Thyroid gland (tissue), 4 donors: ENCODE results near the gene TMEM69. TPM values are rescaled to one million over a fixed set of nuclear protein-coding genes. Genes with fewer than 3 reads are reported as not detected.
"Not testable (repeated sequence)": the region's sequence is repeated elsewhere in the genome, so short reads cannot be mapped to it uniquely, and the experiment has no call there.

Experiments used
- DNase-seq, 2 donors: peaks; one replicate each; pipeline ENCODE4 v3.0.0-alpha.2; 2019
- H3K27ac ChIP-seq, 3 donors: fragments of 200-600 bp; sonication (generic); 1 replicate in 2 of 3; 2 replicates in 1 of 3; pipeline ENCODE4 v1.5.1; 2016 to 2019; ENCODE audit warnings: mild to moderate bottlenecking in 1 of 3, moderate library complexity in 1 of 3
- H3K27me3 ChIP-seq: fragments of 200-600 bp; sonication (generic); one replicate; pipeline ENCODE4 v1.5.1; 2019
- H3K36me3 ChIP-seq, 2 donors: fragments of 200-600 bp; sonication (generic); one replicate each; pipeline ENCODE4 v1.5.1; 2016 to 2019
- H3K4me1 ChIP-seq, 2 donors: fragments of 200-600 bp; sonication (generic); one replicate each; pipeline ENCODE4 v1.5.1; 2017 to 2019
- H3K4me3 ChIP-seq, 3 donors: fragments of 200-600 bp; sonication (generic); replicated peaks in 1 of 3; 1 replicate in 2 of 3; 2 replicates in 1 of 3; pipeline ENCODE4 v1.5.1; 2016; ENCODE audit warnings: mild to moderate bottlenecking in 1 of 3
- H3K9me3 ChIP-seq: fragments of 200-600 bp; sonication (generic); one replicate; pipeline ENCODE4 v1.5.1; 2017
- POLR2A ChIP-seq, 2 donors: fragments of 450-650 bp; IDR thresholded peaks; one replicate each; pipeline ENCODE4 v1.6.1; 2017; ENCODE audit warnings: antibody characterized with exemption in 2 of 2, mild to moderate bottlenecking in 2 of 2, moderate library complexity in 1 of 2
- WGBS, 2 donors: methylation state at CpG; one replicate each; pipeline ENCODE4 v1.1.5; 2017; 5-methylcytosine and 5-hydroxymethylcytosine counted together
- intact Hi-C: fragments of 100-400 bp; cut with DNase I; formaldehyde crosslinking; loops from one replicate; pipeline ENCODE4 v1.15.1; 2023
- total RNA-seq, 4 donors: library from RNA; depleted of rRNA; stranded (reverse); fragments of >200 nt; gene quantifications; one replicate each; pipeline ENCODE4 v1.2.3, GENCODE V29; 2016
- TF ChIP-seq, protein P1 (sequence below), 6 experiments: fragments of 200-600 bp in 3 of 6; fragments of 450-650 bp in 3 of 6; sonication (generic) in 3 of 6; IDR thresholded peaks; one replicate each; pipeline ENCODE4 v1.5.1; 2016 to 2019; ENCODE audit warnings: antibody characterized with exemption in 6 of 6, mild to moderate bottlenecking in 2 of 6, inconsistent platforms in 1 of 6, moderate library complexity in 1 of 6

Gene TMEM69
- total RNA-seq, 4 donors from 2014 or later, result 15.7 to 30.9 (median 25.7) TPM

DNA sequence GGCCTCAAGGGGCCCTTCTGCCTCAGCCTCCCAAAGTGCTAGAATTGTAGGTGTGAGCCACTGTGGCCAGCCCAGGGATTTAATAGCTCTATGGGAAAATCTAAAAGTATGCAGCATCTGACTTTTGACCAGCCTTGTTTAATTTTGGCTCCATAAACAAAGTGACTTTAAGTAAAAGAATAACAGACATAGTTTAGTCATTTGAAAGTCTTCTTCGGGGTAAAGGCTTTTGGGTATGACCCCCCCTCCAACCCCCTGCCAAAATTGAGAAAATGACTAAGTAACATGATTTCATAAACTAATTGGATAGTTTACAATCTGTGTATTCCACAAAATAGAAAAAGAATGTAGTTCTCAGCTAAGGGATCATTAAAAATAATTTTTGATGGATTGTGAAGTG, 18.6 kb upstream of the TMEM69 start:
- Histone ChIP-seq H3K27ac (no peak overlapping the region), H3K4me3 (no peak overlapping the region), H3K9me3 (no peaks in the 10 kb centered on the region), H3K36me3 (no peaks in the 10 kb centered on the region), H3K27me3 (no peaks in the 10 kb centered on the region), H3K4me1 (peaks cover 23 to 60% of the 10 kb centered on the region in 2 donors)
- no peak for TF ChIP-seq POLR2A (IDR thresholded peaks at IDR 0.05)
- TF ChIP-seq, protein P1, sequence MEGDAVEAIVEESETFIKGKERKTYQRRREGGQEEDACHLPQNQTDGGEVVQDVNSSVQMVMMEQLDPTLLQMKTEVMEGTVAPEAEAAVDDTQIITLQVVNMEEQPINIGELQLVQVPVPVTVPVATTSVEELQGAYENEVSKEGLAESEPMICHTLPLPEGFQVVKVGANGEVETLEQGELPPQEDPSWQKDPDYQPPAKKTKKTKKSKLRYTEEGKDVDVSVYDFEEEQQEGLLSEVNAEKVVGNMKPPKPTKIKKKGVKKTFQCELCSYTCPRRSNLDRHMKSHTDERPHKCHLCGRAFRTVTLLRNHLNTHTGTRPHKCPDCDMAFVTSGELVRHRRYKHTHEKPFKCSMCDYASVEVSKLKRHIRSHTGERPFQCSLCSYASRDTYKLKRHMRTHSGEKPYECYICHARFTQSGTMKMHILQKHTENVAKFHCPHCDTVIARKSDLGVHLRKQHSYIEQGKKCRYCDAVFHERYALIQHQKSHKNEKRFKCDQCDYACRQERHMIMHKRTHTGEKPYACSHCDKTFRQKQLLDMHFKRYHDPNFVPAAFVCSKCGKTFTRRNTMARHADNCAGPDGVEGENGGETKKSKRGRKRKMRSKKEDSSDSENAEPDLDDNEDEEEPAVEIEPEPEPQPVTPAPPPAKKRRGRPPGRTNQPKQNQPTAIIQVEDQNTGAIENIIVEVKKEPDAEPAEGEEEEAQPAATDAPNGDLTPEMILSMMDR (IDR thresholded peaks at IDR 0.05), result no peak
- WGBS, 2 donors, result 70 to 79% methylated on average over 1 of the region's 1 CpG
- intact Hi-C loops, result no loop called here
- no peak for DNase-seq

- no peak for DNase-seq
- no peak overlapping the region for H3K4me3 ChIP-seq
Measured at GRCh38 chr1:45669859-45670655, 17.9 kb upstream of the TMEM69 start.

GRCh38 chr1:45673956-45674355, 14.0 kb upstream of the TMEM69 start:
- intact Hi-C loops, result no loop called here
- Histone ChIP-seq H3K27me3 (no peaks in the 10 kb centered on the region), H3K9me3 (no peaks in the 10 kb centered on the region), H3K27ac (no peak overlapping the region), H3K4me3 (no peak overlapping the region), H3K36me3 (no peaks in the 10 kb centered on the region), H3K4me1 (peaks cover 19 to 67% of the 10 kb centered on the region in 2 donors)
- 65 to 75% methylated on average over 4 of the region's 4 CpGs for WGBS, 2 donors
- no peak for DNase-seq
- TF ChIP-seq, protein P1 (IDR thresholded peaks at IDR 0.05), result no peak
- TF ChIP-seq POLR2A (IDR thresholded peaks at IDR 0.05), result no peak

More at GRCh38 chr1:45669859-45670655, 17.9 kb upstream of the TMEM69 start:
- no peaks in the 10 kb centered on the region for H3K9me3 ChIP-seq
- TF ChIP-seq, protein P1 (IDR thresholded peaks at IDR 0.05), result no peak
- no peak for TF ChIP-seq POLR2A (IDR thresholded peaks at IDR 0.05)
- intact Hi-C loops, result no loop called here
- H3K27ac ChIP-seq, result no peak overlapping the region
- no peaks in the 10 kb centered on the region for H3K36me3 ChIP-seq
- WGBS, 2 donors, result 81 to 86% methylated on average over 6 of the region's 6 CpGs
- H3K4me1 ChIP-seq, result peaks cover 23 to 63% of the 10 kb centered on the region in 2 donors
- H3K27me3 ChIP-seq, result no peaks in the 10 kb centered on the region

GRCh38 chr1:45674478-45674877, 13.5 kb upstream of the TMEM69 start:
- no peak for DNase-seq
- Histone ChIP-seq H3K9me3 (no peaks in the 10 kb centered on the region), H3K4me1 (peaks cover 23 to 67% of the 10 kb centered on the region in 2 donors), H3K36me3 (no peaks in the 10 kb centered on the region), H3K4me3 (no peak overlapping the region), H3K27ac (no peak overlapping the region), H3K27me3 (no peaks in the 10 kb centered on the region)
- 86 to 88% methylated on average over 5 of the region's 5 CpGs for WGBS, 2 donors
- TF ChIP-seq, protein P1 (IDR thresholded peaks at IDR 0.05), result no peak
- intact Hi-C loops, result no loop called here

DNA sequence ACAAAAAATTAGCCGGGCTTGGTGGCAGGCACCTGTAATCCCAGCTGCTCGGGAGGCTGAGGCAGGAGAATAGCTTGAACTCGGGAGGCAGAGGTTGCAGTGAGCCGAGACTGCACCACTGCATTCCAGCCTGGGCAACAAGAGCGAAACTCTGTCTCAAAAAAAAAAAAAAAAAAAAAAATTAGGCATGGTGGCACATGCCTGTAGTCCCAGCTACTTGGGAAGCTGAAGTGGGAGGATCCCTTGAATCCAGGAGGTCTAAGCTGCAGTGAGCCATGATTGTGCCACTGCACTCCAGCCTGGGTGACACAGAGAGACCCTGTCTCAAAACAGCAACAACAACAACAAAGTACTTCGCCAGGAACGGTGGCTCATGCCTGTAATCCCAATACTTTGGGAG, 11.4 kb upstream of the TMEM69 start:
- H3K4me3 ChIP-seq, H3K27ac ChIP-seq, H3K9me3 ChIP-seq, H3K27me3 ChIP-seq, DNase-seq, intact Hi-C loops, H3K36me3 ChIP-seq: not testable (repeated sequence)
- 90 to 92% methylated on average over 7 of the region's 7 CpGs for WGBS, 2 donors
- peaks cover 44 to 77% of the 10 kb centered on the region in 2 donors for H3K4me1 ChIP-seq
